Mammary epithelial cell (primary cell): Measurements from ENCODE around the gene CYP2W1.

Experiments used
- EZH2 ChIP-seq: IDR thresholded peaks from 2 replicates; pipeline ENCODE4 v1.6.1; 2012; ENCODE audit warnings: low read length, inconsistent platforms, borderline replicate concordance
- TF ChIP-seq, protein P1 (sequence below), 2 donors: IDR thresholded peaks in 1 of 2; conservative IDR thresholded peaks in 1 of 2; 2 replicates each; pipeline ENCODE4 v1.5.1; 2011 to 2012; ENCODE audit warnings: inconsistent platforms in 2 of 2, low read length in 2 of 2, mild to moderate bottlenecking in 2 of 2, control low read depth in 1 of 2, low read depth in 1 of 2; ENCODE audit not compliant: insufficient read depth in 1 of 2; ENCODE audit errors: extremely low read depth in 1 of 2

DNA sequence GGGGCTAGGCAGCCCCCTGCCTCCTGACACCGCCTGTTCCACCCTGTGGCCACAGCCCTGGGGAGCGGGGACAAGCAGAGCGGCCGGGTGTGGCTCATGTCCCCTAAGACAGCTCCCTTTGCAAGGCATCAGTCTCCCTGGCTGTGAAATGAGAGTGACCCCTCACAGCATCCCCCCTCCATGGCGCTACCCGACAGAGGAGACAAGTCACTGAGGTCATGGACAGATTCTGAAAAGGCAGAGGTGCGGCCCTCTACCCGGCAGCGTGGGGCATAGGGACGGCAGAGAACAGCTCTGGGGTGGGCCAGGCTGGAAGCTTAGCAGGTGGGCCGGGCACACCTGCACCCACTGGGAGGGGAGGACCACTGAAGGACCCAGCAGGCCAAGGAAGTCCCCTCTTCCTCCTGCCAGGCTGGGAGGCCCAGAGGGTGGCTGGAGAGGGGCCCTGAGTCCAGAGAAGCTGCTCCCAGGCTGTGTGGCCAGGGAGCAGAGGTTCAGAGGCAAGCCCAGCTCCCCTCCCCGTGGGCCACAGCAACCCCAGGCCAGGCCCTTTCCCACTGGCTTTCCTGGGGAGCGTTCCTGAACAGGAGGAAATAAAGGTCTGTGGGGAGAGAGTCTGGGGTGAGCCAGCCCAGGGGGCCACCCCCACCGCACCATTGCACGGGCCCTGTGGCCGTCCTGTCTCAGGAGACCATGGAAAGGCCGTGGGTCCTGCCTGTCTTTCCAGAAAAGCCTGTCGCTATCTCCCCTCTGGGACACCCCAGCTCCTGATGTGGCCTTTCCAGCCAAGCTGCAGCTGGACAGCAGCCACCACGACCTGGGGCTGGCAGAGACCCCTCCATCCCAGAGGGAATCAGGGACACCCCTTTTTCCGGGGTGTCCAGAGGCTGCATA lies 30.2 kb upstream of the CYP2W1 start:
- TF ChIP-seq, protein P1, sequence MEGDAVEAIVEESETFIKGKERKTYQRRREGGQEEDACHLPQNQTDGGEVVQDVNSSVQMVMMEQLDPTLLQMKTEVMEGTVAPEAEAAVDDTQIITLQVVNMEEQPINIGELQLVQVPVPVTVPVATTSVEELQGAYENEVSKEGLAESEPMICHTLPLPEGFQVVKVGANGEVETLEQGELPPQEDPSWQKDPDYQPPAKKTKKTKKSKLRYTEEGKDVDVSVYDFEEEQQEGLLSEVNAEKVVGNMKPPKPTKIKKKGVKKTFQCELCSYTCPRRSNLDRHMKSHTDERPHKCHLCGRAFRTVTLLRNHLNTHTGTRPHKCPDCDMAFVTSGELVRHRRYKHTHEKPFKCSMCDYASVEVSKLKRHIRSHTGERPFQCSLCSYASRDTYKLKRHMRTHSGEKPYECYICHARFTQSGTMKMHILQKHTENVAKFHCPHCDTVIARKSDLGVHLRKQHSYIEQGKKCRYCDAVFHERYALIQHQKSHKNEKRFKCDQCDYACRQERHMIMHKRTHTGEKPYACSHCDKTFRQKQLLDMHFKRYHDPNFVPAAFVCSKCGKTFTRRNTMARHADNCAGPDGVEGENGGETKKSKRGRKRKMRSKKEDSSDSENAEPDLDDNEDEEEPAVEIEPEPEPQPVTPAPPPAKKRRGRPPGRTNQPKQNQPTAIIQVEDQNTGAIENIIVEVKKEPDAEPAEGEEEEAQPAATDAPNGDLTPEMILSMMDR (conservative IDR thresholded peaks at IDR 0.05 in 1 of 2, IDR thresholded peaks at IDR 0.05 in 1 of 2; ENCODE audit: extremely low read depth in 1 of 2, insufficient read depth in 1 of 2, low read depth in 1 of 2, low read length in 2 of 2): no peak
- TF ChIP-seq EZH2: no peak
